Measurements from ENCODE around the gene ANP32E.
"Not testable (repeated sequence)": the region's sequence is repeated elsewhere in the genome, so short reads cannot be mapped to it uniquely, and the experiment has no call there.

The ANP32E gene

DNA sequence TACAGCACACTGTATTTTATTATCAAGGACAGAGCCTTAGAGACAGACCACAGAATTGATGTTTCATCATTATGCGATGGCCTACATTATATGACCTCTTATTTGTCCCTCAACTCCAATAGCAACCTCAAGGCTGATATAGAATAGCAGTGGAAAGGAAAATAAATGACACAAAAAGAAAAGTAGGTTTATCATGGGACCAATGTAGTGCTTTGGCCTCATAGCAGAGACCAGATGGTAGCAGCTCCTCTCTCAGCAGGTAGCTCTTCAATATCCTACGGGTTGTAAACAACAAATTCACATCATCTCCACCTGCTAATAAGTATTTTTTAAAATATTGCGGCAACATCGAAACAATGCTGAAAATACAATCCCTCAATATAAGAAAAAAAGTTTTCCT, 25.2 kb downstream of the ANP32E start:
- DNase-seq (ENCODE audit: low read depth) = no peak

DNA sequence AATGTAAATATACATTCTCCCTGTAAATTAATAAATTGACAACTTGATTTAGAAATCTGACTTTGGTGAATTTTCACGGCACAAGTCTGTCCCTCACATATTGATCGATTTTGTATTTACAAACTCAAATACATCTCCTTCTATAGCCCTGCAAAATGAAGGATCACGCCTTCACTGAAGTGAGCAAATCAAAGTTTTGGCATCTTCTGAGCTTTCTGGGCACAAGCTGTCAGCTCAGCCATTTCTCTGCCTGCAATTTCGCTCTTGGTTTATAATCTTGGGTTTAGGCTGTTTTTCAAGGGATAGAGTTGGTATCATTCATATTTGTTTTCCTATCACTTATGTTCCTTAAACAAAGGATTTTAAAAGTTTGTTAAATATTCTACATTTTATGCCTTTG, 25.8 kb downstream of the ANP32E start:
- no peak overlapping the region for H3K4me3 ChIP-seq (ENCODE audit: low read length)
- TF ChIP-seq, protein P1, sequence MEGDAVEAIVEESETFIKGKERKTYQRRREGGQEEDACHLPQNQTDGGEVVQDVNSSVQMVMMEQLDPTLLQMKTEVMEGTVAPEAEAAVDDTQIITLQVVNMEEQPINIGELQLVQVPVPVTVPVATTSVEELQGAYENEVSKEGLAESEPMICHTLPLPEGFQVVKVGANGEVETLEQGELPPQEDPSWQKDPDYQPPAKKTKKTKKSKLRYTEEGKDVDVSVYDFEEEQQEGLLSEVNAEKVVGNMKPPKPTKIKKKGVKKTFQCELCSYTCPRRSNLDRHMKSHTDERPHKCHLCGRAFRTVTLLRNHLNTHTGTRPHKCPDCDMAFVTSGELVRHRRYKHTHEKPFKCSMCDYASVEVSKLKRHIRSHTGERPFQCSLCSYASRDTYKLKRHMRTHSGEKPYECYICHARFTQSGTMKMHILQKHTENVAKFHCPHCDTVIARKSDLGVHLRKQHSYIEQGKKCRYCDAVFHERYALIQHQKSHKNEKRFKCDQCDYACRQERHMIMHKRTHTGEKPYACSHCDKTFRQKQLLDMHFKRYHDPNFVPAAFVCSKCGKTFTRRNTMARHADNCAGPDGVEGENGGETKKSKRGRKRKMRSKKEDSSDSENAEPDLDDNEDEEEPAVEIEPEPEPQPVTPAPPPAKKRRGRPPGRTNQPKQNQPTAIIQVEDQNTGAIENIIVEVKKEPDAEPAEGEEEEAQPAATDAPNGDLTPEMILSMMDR (conservative IDR thresholded peaks at IDR 0.05; ENCODE audit: low read length) = no peak
- DNase-seq (ENCODE audit: low read depth) = no peak

More for the DNA sequence above, 25.2 kb downstream of the ANP32E start:
- TF ChIP-seq, protein P1 (conservative IDR thresholded peaks at IDR 0.05; ENCODE audit: low read length) = no peak
- H3K4me3 ChIP-seq (ENCODE audit: low read length) = no peak overlapping the region

DNA sequence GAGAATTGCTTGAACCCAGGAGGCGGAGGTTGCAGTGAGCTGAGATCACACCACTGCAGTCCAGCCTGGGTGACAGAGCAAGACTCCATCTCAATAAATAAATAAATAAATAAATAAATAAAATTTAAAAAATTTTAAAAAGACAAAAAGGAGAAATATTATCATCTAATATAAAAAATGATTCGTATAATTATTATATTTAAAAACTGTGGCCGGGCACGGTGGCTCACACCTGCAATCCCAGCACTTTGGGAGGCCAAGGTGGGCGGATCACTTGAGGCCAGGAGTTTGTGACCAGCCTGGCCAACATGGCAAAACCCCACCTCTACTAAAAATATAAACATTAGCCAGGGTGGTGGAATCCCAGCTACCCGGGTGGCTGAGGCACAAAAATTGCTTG, 27.5 kb downstream of the ANP32E start:
- not testable (repeated sequence) for DNase-seq (ENCODE audit: low read depth); H3K4me3 ChIP-seq (ENCODE audit: low read length)

DNA sequence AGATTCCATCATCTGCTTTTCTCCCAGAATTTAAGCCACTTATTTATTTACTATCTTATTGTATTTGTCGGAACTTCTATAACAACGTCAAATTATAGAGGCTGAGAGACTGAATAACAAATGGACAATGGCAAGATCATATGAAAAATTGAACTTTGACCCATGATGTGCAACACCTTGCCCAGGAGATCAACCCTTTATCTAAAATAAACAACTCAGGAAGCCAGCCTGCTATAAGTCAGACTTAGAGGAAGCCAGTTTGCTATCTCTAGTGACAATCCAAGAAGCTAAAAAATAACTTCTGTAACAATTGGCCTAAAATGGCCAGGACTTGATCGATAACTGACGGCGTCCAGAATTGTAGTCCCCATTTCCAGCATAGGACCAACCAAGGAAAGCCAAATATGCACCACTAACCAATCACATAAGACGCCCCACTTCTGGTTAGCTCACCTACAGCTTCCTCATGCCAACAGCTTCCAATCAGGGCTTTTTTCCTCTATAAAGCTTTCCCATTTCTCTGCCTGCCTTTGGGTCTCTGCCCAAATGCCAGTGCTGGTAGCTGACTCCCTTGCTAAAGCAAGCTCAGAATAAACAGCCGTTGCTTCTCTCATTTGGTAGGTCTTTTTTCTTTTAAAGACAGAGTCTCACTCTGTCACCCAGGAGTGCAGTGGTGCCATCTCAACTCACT, 28.5 kb downstream of the ANP32E start:
- no peak overlapping the region for H3K4me3 ChIP-seq (ENCODE audit: low read length)
- no peak for DNase-seq (ENCODE audit: low read depth)
- TF ChIP-seq, protein P1 (conservative IDR thresholded peaks at IDR 0.05; ENCODE audit: low read length) = no peak

DNA sequence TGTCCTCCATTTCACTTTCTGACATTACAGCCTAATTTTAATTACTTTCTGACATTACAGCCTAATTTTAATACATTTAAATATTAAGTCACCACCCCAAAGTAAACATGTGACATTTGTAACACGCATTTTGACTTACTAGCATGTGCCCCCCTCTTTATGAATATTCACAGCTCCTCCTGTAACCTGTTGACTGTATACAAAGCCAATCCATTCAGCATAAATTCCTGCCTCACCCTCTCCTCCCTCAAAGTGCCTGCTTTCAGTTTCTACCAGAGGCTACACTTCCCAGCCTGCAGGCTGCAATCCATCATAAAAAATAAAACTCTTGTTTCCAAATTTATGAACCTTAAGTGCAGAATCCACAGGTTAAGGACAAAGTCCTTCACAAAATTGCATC, 39.5 kb downstream of the ANP32E start:
- no peak overlapping the region for H3K4me3 ChIP-seq (ENCODE audit: low read length)
- no peak for DNase-seq (ENCODE audit: low read depth)
- TF ChIP-seq, protein P1 (conservative IDR thresholded peaks at IDR 0.05; ENCODE audit: low read length) = no peak

DNA sequence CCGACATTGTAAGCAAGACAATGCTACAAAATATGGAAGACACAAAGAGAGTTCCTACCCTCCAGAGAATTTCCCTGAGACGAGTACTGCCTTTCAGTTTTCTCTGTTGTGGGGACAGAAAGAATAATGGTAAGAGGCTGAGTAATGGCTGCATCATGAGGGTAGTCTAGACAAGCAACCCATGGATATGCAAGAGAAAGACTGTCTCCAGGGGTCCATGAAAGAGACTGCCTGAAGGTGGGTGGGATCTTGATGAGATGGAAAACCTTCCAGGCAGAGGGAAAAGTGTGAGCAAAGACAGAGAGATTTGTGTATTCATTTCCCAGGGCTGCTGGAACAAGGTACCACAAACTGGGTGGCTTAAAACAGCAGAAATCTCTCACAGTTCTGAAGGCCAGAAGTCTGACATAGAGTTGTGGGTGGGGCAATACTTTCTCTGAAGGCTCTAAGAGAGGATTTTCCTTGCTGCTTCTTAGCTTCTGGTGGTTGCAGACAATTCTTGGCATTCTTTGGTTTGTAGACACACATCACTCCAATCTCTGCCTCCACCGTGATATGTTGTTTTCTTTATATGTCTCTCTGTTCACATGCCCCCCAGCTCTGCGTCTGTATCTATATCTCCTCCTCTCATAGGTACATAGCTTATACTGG, 41.4 kb downstream of the ANP32E start:
- H3K4me3 ChIP-seq (ENCODE audit: low read length) = no peak overlapping the region
- peak; percentile 67 for DNase-seq (ENCODE audit: low read depth)
- TF ChIP-seq, protein P1 (conservative IDR thresholded peaks at IDR 0.05; ENCODE audit: low read length) = no peak

DNA sequence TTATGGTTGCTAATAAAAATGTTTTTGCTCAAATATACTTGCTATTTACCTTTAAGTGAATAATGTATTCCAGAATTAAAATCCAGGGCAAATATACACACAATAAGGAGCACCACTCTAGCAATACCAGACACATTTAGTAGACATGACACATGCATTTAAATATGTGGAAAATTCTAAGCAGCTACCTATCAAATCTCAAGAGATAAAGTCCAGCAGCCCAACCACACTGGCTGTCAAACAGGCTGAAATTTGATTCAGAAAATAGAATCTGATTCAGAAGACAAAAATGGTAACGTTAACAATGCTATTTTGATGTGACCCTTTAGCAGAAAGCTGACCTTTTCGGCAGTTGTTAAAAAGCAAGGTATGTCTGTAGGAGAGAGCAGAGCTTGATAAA, 43.9 kb downstream of the ANP32E start:
- DNase-seq (ENCODE audit: low read depth) = peak; percentile 74
- H3K4me3 ChIP-seq (ENCODE audit: low read length) = no peak overlapping the region
- TF ChIP-seq, protein P1 (conservative IDR thresholded peaks at IDR 0.05; ENCODE audit: low read length) = no peak
